ENCODE measurements around the gene CES3.
"Not testable (repeated sequence)": the region's sequence is repeated elsewhere in the genome, so short reads cannot be mapped to it uniquely, and the experiment has no call there.

The CES3 gene

DNA sequence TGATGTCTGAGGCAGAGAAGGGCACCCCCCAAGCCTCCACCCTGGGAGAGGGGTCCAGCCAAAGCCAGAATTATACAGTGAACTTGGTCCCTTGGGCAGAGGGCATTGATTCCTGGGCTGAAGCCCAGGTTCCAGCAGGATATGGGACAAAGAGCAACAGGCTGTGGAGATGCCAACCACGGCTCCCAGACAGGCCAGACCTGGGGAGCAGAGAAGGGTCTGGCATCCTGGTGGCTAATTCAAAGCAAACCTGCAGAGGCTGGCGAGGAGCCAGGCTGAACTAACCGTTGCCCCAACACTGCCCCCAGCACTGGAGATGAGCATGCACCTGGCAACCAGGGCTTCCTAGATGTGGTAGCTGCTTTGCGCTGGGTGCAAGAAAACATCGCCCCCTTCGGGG, 3.0 kb downstream of the CES3 start:
- in situ Hi-C loops (cut with HindIII; ENCODE audit: low sequenced_read_pairs) = no loop called here

GRCh38 chr16:66968847-66969246, 7.8 kb downstream of the CES3 start:
- in situ Hi-C loops (cut with HindIII; ENCODE audit: low sequenced_read_pairs) = no loop called here

DNA sequence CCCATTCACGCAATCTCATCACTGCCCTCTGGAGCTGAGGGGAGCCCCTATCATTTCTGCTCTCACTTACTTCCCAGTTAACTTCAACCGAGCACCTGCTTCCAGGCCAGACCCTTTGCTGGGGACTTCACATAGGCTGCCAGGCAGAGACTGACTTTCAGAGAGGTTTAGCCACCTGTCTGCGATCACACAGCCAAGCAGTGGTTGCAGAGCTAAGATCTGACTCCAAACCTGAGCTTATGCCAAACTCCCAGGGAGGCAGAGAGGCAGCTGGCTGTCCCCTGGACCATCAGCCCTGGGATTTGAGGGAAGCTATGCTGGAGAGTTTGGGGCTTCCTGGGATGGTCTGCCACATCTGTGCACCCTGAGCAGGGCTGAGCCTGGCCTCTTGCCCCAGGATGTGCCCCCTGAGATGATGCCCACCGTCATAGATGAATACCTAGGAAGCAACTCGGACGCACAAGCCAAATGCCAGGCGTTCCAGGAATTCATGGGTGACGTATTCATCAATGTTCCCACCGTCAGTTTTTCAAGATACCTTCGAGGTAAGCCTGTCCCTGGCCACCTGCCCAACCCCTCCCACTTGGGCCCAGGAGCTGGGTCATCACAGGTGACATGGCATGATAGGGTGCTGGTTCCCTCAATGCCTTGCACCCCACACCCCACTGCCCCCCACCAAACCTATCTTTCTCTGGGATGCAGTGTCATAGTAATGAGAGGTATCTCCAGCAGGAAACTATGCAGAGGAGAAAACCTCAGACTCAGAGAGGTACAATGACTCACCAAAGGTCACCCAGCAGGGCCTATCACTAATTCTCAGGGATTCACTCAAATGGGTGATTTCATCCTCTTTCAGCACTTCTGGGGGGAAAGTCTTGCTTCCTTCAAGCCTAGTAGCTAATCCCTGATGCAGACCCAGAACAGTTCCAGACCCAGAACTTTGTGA, 10.0 kb downstream of the CES3 start:
- in situ Hi-C loops (cut with HindIII; ENCODE audit: low sequenced_read_pairs) = no loop called here

- in situ Hi-C loops (cut with HindIII; ENCODE audit: low sequenced_read_pairs) = no loop called here
Measured at GRCh38 chr16:66972983-66973382, 11.9 kb downstream of the CES3 start.

- in situ Hi-C loops (cut with HindIII; ENCODE audit: low sequenced_read_pairs) = no loop called here
Measured at GRCh38 chr16:66973716-66974115, 12.7 kb downstream of the CES3 start.

DNA sequence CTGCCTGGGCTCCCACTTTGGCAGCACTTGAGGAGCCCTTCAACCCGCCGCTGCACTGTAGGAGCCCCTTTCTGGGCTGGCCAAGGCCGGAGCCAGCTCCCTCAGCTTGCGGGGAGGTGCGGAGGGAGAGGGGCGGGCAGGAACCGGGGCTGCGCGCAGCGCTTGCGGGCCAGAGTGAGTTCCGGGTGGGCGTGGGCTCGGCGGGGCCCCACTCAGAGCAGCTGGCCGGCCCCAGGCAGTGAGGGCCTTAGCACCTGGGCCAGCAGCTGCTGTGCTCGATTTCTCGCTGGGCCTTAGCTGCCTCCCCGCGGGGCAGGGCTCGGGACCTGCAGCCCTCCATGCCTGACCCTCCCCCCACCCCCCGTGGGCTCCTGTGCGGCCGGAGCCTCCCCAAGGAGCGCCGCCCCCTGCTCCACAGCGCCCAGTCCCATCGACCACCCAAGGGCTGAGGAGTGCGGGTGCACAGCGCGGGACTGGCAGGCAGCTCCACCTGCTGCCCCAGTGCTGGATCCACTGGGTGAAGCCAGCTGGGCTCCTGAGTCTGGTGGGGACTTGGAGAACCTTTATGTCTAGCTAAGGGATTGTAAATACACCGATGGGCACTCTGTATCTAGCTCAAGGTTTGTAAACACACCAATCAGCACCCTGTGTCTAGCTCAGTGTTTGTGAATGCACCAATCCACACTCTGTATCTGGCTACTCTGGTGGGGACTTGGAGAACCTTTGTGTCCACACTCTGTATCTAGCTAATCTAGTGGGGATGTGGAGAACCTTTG, 13.3 kb downstream of the CES3 start:
- in situ Hi-C loops (cut with HindIII; ENCODE audit: low sequenced_read_pairs) = not testable (repeated sequence)

GRCh38 chr16:66974932-66975246, 13.8 kb downstream of the CES3 start:
- in situ Hi-C loops (cut with HindIII; ENCODE audit: low sequenced_read_pairs) = not testable (repeated sequence)

- in situ Hi-C loops (cut with HindIII; ENCODE audit: low sequenced_read_pairs) = no loop called here
Measured at GRCh38 chr16:66975302-66975893, 14.3 kb downstream of the CES3 start.

GRCh38 chr16:66976746-66977145, 15.7 kb downstream of the CES3 start:
- in situ Hi-C loops (cut with HindIII; ENCODE audit: low sequenced_read_pairs) = no loop called here

DNA sequence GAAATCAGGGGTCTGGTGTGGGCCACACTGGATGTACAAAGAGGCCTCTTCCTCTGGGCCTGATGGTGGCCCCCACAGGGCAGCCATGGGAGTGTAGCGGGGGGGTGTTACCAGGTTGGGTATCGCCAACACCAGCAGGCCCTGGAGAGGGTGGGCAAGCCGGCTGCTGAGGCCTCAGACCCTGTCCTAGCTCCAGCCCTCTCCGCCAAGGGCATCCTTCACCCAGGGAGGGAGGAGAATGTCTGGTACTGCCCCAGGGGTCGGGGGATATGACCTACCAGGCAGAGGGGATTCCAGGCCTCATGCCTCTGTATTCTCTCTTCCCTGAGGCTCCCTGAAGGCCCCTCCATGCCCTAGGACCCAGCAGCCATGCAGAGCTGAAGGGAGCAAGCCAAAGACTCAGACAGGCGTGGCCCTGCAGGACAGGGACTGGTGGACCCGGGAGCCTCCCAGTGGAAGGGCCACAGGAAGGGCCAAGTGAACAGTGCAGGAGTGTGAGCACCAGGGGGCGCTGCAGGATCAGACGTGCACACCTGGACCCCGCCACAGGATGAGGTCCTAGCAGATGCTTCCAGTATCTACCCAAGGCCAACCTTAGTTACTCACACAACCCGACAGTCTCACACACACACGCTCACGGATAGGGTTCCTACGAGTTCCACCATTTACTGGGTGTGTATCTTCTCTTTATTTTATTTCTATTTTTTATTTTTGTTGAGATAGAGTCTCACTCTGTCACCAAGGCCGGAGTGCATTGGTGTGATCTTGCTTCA, 16.5 kb downstream of the CES3 start:
- in situ Hi-C loops (cut with HindIII; ENCODE audit: low sequenced_read_pairs) = no loop called here

- in situ Hi-C loops (cut with HindIII; ENCODE audit: low sequenced_read_pairs) = no loop called here
Measured at GRCh38 chr16:66979011-66979717, 18.1 kb downstream of the CES3 start.

DNA sequence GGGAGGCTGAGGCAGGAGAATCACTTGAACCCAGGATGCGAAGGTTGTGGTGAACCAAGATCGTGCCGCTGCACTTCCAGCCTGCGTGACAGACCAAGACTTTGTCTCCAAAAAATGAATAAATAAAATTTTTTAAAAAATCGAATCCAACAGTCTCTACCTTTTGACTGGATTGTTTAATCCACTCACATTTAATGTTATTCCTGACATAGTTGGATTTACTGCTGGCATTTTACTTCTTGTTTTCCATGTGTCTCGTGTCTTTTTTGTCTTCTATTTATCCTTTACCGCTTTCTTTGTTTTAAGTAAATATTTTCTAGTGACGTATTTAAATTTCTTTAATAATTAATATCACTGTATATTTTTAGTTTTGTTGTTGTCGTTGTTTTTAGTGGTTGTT, 22.0 kb downstream of the CES3 start:
- in situ Hi-C loops (cut with HindIII; ENCODE audit: low sequenced_read_pairs) = no loop called here

DNA sequence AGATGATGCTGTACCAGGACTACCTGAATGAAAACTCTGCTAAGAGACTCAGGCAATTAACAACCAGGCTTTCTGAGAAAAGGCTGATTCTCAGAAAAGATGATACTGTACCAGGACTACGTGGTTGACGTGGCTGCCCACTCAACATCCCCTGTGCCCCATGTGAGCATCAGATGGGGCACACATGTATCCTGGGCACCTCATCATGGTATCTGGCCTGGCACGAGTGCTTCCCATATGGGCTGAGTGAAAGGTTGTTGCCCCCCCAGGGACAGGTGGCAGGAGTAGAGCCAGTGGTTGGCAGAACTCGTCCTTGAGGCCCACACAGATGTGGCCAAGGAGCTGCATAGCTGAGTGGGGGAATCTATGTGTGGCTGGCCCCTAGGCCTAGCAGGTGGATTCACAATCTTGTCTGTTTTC, 23.8 kb downstream of the CES3 start:
- in situ Hi-C loops (cut with HindIII; ENCODE audit: low sequenced_read_pairs) = no loop called here

- in situ Hi-C loops (cut with HindIII; ENCODE audit: low sequenced_read_pairs) = no loop called here
Measured at GRCh38 chr16:66986559-66986958, 25.5 kb downstream of the CES3 start.

DNA sequence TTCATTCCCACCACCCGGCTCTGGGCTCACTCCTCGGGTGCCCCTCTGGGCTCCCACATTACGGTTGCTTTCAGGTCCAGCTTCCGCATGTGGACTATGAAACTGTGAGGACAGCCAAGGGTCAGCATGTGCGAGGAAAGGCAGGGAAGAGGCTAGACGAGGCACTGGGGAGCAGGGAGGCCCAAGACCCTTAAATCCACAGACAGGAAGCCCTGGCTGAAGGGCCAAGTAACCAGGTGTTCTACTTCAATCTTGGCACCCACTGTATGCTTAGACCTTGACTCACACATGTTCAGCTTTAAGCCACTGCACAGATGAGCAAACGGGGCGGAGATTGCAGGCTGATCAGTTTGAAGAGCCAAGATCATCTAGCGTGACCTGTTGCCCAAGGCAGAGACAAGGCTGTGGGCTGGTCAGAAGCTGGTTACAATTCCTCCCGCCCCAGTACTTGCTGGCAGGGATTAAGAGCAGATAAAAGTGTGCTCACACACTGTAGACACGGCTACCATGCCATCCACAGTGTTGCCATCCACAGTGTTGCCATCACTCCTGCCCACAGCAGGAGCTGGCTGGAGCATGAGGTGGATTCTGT, 27.2 kb downstream of the CES3 start, which contains the start of gene CES4A:
Gene CES4A (plus strand): TSS at position 393 of the 592 bp plus-strand sequence. CDS start 184 bp downstream, at position 577.
- in situ Hi-C loops (cut with HindIII; ENCODE audit: low sequenced_read_pairs) = no loop called here

- in situ Hi-C loops (cut with HindIII; ENCODE audit: low sequenced_read_pairs) = no loop called here
Measured at GRCh38 chr16:66991545-66992077, 30.5 kb downstream of the CES3 start.

GRCh38 chr16:66993558-66993957, 32.5 kb downstream of the CES3 start:
- in situ Hi-C loops (cut with HindIII; ENCODE audit: low sequenced_read_pairs) = not testable (repeated sequence)

GRCh38 chr16:66996324-66996982, 35.4 kb downstream of the CES3 start:
- in situ Hi-C loops (cut with HindIII; ENCODE audit: low sequenced_read_pairs) = no loop called here

GRCh38 chr16:66996983-66997358, 35.9 kb downstream of the CES3 start:
- in situ Hi-C loops (cut with HindIII; ENCODE audit: low sequenced_read_pairs) = no loop called here

Data from DLD1 (cell line).